HUES64 (cell line): ENCODE data around the gene SUFU.
A peak's percentile ranks its signal among the peaks of the same experiment; 100 is the strongest.

Experiments used
- H3K27ac ChIP-seq: 2 replicates; pipeline ENCODE4 v1.7.0; 2013; ENCODE audit warnings: low read depth, low read length, inconsistent platforms
- H3K27me3 ChIP-seq: 2 replicates; pipeline ENCODE4 v1.6.1; 2013; ENCODE audit warnings: mild to moderate bottlenecking, low read length; ENCODE audit not compliant: insufficient read depth
- H3K36me3 ChIP-seq: 2 replicates; pipeline ENCODE4 v1.6.1; 2013; ENCODE audit warnings: mild to moderate bottlenecking, low read length; ENCODE audit not compliant: insufficient read depth
- H3K4me1 ChIP-seq: 2 replicates; pipeline ENCODE4 v1.6.1; 2013; ENCODE audit warnings: mild to moderate bottlenecking, low read length, moderate library complexity; ENCODE audit not compliant: insufficient read depth
- H3K4me3 ChIP-seq: 2 replicates; pipeline ENCODE4 v1.5.1; 2013; ENCODE audit warnings: mild to moderate bottlenecking, low read length, moderate library complexity
- H3K9ac ChIP-seq: 2 replicates; pipeline ENCODE4 v1.6.1; 2013; ENCODE audit warnings: mild to moderate bottlenecking, low read depth, low read length
- H3K9me3 ChIP-seq: 2 replicates; pipeline ENCODE4 v1.6.1; 2013; ENCODE audit warnings: low read depth, low read length; ENCODE audit not compliant: insufficient read depth
- WGBS: fragments of 150-250, 120-280 bp; methylation state at CpG from one replicate; pipeline ENCODE4 v1.1.7; 2013; ENCODE audit warnings: missing lambda C conversion rate; 5-methylcytosine and 5-hydroxymethylcytosine counted together

SUFU gene

DNA sequence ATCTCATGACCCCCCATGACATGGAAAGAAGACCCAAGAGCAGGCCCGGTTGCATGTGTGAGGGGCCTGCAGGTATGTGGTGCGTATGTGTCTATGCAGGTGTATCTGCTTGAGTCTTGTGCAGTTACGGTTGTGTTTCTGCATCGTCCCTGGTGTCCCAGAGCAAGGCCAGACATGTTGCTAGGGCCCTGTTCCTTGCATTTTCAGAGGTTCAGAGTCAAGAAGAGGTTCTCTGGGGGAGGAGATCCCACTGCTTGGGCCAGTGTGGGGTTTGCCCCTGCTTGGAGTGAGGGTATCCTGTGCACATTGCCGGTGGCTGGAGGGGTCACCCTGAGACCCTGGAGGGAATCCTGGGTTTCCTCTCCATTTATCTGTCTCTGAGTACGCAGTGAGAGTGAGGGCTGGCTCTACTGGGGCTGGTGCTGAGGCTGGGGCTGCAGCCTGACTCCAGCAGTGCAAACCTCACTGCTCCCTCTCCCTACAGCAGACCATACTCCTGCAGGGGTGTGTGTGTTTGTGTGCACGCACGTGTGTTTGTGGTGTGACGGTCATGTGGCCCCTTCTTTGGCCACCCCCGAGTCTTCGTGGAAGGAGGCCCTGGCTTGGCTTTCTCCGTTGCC lies 144.6 kb downstream of the SUFU start:
- 0 out of 2 replicates have a peak overlapping the region, but pooled peaks have one; percentile 62 for H3K9ac ChIP-seq
- H3K4me3 ChIP-seq, result no peak overlapping the region
- WGBS, result 87% methylated on average over 12 of the region's 12 CpGs
- no peaks in the 10 kb centered on the region for H3K27me3 ChIP-seq
- H3K9me3 ChIP-seq, result no peaks in the 10 kb centered on the region
- H3K36me3 ChIP-seq, result peaks cover 3% of the 10 kb centered on the region; the same call in 1 of the 2 replicates
- H3K4me1 ChIP-seq, result peaks cover 36% of the 10 kb centered on the region
- H3K27ac ChIP-seq, result no peak overlapping the region

DNA sequence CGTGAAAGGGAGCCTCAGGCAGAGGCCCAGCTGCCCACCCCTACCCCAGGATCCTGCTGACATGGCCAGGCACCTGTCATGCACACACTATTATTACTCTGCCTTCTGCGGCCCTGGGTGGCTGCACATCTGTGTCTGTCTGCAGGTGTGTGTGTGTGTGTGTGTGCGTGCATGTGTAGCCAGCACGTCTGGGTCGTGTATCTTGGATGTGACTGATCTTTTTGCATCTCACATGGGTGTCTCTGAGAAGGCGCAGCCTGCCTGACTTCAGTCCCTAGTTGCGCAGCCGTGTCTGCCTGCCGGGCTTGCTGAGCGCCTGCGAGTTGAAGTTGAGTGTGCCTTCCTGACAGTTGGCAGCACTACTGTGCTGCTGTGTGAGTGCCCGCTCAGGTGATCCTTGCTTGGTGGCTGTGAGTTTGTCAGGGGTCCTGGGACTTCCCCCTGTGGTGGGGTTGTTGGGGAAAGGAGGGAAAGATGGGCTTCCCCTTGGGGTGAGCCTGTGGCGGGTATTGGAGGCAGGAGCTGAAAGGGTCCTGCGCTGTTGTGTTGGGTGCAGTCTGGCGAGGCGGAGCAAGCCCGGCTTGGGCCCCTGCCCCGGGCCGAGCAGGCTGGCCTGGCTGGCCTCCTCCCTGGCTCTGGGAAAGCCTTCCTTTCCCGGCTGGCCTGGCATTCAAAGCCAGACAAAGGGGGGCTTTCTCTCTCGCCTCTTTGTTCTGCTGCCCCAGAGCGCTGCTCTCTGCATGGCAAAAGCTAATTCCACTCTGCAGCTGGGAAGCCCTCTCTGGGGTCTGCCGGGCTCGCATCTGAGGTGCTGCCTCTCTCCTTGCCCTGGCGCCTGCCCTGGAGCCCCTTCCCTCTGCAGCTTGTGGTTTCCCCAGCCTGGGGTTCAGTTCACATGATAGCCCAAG lies 145.4 kb downstream of the SUFU start:
- Histone ChIP-seq H3K9me3 (no peaks in the 10 kb centered on the region), H3K27ac (peak overlapping the region; percentile 22), H3K4me1 (peaks cover 36% of the 10 kb centered on the region), H3K4me3 (peak overlapping the region; percentile 6; the same call in 1 of the 2 replicates), H3K36me3 (peaks cover 6% of the 10 kb centered on the region; the same call in 1 of the 2 replicates), H3K9ac (peak overlapping the region; percentile 62), H3K27me3 (no peaks in the 10 kb centered on the region)
- 61% methylated on average over 25 of the region's 25 CpGs for WGBS

DNA sequence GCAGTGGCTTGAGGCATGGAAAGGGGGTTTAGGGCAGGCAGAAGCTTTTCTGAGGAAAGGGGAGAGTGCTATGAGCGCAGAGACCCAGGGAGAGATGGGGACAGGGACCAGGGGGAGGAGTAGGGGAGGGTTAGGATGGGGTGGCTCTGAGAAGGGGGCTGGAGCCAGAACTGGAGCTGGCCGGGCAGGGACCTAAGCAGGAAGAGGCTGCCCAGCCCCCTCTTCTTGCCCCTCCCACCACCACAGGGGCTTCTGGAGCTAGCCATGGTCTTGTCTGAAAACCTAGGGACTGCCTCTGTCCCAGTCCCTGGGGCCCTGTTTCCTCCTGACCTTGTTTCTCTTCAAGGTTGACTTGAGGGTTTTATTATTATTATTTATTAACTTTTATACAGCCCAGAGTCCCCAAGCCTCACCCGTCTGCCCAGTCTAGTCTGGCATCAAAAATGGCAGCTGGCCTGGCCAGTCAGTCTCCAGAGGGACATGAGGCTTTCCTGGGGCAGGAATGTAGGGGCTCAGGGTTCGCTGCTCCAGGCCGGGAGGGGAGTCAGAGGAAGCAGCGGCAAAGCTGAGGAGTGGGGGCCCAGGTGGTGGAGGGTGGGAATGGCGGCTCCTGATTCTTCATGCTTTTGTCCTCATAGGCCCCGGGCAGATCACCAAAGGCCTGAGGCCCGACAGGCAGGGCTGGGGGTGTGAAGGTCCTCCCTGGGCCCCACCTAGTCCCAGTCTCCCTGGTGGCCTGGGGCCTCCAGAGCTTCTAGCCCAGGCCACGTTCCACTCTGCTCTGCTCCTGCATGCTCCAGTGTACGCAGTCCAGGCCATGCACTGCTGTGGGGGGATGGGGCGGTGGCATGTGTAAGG lies 146.3 kb downstream of the SUFU start:
- Histone ChIP-seq H3K4me3 (no peak overlapping the region), H3K27ac (peak overlapping the region; percentile 37), H3K36me3 (peaks cover 14% of the 10 kb centered on the region), H3K9ac (peak overlapping the region; percentile 62), H3K27me3 (no peaks in the 10 kb centered on the region), H3K9me3 (no peaks in the 10 kb centered on the region), H3K4me1 (peaks cover 36% of the 10 kb centered on the region)
- 68% methylated on average over 12 of the region's 12 CpGs for WGBS

DNA sequence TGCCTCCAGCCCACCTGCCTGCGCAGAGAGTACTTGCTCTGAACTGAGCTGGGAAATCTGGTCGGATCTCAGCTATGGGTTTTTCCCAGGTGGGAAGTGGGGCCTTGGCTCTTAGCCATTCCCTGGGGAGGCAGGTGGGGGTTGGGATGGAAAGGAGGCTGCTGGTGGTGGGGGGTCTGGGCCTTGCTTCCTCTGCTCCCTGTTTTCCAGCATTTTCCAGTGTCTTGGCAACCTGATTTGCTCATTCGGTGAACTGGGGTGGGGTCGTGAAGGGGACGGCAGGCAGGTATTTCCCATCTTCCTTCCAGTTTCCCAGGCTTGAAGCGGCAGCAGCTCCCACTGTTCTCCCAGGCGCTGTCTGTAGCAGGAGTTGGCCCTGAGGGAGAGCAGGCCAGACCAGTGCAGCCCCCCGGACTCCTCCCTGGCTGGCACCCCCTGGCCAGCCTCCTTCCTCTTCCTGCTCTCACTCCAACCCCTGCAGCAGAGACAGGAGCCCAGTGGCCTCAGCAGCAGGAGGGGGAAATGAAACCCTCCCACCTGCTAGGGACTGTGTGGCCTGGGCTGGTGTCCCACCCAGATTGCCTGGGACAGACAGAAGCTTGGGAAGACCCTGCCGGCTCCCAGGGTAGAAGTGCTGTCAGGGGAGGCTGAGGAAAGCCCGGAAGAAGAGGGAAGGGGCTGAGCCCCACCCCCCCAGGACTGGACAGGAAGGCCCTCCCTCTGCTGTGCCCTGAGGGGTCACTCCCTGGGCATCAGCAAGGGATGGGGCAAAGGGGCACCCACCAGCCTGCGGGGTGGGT lies 147.1 kb downstream of the SUFU start:
- Histone ChIP-seq H3K36me3 (peaks cover 22% of the 10 kb centered on the region), H3K4me3 (no peak overlapping the region), H3K27me3 (no peaks in the 10 kb centered on the region), H3K4me1 (peaks cover 36% of the 10 kb centered on the region), H3K27ac (peak overlapping the region; percentile 37), H3K9me3 (no peaks in the 10 kb centered on the region), H3K9ac (no peak overlapping the region)
- WGBS, result 86% methylated on average over 11 of the region's 11 CpGs

DNA sequence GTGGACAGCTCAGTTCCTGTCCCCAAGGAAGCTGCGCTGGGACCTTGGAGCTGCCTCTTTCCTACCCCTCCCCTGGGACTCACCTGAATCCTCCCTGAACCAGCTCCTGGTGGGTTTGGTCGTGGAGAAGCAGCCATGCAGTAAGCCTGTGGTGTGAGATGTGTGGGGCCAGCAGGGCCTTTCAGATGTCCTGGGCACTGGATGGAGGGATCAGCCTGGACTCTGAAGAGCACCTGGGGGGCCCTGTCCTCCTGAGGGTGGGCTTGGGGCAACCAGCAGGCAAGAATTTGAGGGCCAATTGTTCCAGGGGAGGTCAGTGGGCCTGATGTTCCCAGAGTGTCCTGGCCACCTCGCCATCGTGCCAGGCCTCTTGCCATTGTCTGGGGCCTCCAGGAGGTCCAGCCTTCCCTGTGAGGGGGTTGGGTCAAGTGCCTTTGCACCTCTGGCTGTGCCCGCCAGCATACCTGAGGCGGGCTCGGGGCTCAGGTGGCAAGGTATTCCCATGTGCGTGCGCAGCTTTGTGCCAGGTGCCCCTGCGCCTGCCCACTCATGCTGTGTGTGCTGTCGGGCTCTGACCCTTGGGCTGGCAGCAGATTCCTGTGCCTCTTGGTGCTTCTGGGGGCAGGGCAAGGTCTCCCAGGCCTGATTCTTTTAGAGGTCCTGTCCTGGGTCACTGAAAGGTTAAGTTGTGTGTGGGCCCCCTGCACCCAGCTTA lies 147.8 kb downstream of the SUFU start:
- Histone ChIP-seq H3K9me3 (no peaks in the 10 kb centered on the region), H3K27me3 (no peaks in the 10 kb centered on the region), H3K36me3 (peaks cover 29% of the 10 kb centered on the region), H3K9ac (no peak overlapping the region), H3K27ac (no peak overlapping the region), H3K4me1 (peaks cover 35% of the 10 kb centered on the region), H3K4me3 (no peak overlapping the region)
- WGBS, result 91% methylated on average over 11 of the region's 11 CpGs

DNA sequence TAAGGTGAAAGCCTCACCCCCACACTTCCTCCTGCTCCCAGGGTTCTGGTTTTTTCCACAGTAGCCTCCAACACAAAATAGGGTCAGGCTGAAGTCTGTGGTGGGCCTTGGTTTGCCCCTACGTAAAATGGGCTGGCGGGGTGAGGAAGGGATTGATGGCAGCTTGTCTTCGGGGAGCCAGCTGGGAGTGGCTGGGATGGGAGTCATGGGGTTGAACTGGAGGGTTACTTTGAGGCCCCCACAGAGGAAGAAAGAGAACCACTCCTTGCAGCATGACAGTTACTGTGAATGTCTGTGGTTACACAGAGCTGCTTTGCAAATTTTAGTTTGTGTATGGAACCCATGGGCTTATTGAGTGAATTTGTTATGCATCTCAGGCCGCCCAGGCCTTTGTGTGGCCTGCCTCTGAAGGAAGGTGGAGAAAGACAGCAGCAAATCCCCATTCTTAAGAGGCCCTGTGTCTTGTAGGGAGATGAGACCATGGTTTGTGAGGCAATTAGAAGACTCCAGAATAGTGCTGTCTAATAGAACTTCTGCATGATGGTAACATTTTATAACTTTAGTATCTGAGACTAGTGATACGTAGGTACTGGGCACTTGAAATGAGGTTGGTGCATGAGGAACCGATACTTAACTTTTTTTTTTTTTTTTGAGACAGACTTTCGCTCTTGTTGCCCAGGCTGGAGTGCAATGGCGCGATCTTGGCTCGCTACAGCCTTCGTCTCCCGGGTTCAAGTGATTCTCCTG lies 148.6 kb downstream of the SUFU start:
- 86% methylated on average over 12 of the region's 12 CpGs for WGBS
- H3K4me1 ChIP-seq, result peaks cover 29% of the 10 kb centered on the region
- H3K9me3 ChIP-seq, result no peaks in the 10 kb centered on the region
- H3K27me3 ChIP-seq, result no peaks in the 10 kb centered on the region
- peaks cover 37% of the 10 kb centered on the region for H3K36me3 ChIP-seq
- H3K4me3 ChIP-seq, result no peak overlapping the region
- no peak overlapping the region for H3K27ac ChIP-seq
- H3K9ac ChIP-seq, result no peak overlapping the region

DNA sequence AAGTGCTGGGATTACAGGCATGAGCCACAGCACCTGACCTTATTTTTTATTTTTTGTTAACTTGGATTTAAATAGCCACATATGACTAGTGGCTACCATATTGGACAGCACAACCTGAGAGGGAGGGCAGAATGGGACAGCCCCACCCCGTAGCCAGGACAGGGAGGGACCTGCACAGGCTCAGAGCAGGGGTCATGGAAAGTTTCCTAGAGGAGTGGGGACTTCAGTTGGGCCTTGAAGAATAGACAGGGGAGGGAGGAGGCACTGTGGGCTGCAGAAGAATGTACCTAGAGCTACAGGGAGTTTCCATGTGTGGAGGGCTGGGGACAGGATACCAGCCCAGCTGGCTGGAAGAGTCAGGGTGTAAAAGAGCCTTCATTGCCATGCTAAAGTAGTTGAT lies 149.3 kb downstream of the SUFU start:
- 89% methylated on average over 1 of the region's 1 CpG for WGBS
- H3K36me3 ChIP-seq, result peaks cover 40% of the 10 kb centered on the region
- H3K4me1 ChIP-seq, result peaks cover 22% of the 10 kb centered on the region
- H3K27me3 ChIP-seq, result no peaks in the 10 kb centered on the region
- no peak overlapping the region for H3K9ac ChIP-seq
- no peak overlapping the region for H3K27ac ChIP-seq
- no peaks in the 10 kb centered on the region for H3K9me3 ChIP-seq
- no peak overlapping the region for H3K4me3 ChIP-seq

DNA sequence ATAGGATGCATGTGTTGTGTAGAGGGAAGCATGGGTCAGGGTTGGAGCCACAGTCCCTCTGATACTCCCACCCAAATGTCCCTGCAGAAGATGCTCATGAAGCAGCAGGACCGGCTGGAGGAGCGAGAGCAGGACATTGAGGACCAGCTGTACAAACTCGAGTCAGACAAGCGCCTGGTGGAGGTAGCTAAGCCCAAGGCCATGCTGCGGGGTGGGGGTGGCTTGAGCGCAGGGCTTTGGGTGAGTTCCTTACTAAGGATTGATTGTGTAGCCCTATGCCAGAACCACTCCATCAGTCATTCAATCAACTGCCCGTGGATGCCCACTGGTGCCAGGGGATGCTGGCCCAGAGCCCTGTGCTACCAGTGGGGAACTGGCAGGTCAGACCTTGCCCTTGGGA lies 150.8 kb downstream of the SUFU start:
- Histone ChIP-seq H3K9me3 (no peaks in the 10 kb centered on the region), H3K9ac (no peak overlapping the region), H3K27me3 (no peaks in the 10 kb centered on the region), H3K36me3 (peaks cover 49% of the 10 kb centered on the region), H3K4me3 (no peak overlapping the region), H3K27ac (no peak overlapping the region), H3K4me1 (peaks cover 10% of the 10 kb centered on the region)
- 94% methylated on average over 7 of the region's 7 CpGs for WGBS

DNA sequence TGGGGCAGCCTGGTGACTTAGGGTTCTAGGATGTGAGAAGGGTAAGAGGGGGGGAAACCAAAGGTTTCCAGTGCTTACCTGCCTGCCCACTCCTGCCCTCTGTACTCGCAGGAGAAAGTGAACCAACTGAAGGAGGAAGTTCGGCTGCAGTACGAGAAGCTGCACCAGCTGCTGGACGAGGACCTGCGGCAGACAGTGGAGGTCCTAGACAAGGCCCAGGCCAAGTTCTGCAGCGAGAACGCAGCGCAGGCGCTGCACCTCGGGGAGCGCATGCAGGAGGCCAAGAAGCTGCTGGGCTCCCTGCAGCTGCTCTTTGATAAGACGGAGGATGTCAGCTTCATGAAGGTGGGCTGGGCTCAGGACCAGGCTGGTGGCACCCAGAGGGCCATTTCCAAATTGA lies 151.2 kb downstream of the SUFU start:
- no peaks in the 10 kb centered on the region for H3K9me3 ChIP-seq
- H3K9ac ChIP-seq, result no peak overlapping the region
- H3K4me3 ChIP-seq, result no peak overlapping the region
- H3K4me1 ChIP-seq, result peaks cover 7% of the 10 kb centered on the region
- H3K27ac ChIP-seq, result no peak overlapping the region
- H3K27me3 ChIP-seq, result no peaks in the 10 kb centered on the region
- WGBS, result 96% methylated on average over 12 of the region's 12 CpGs
- peaks cover 49% of the 10 kb centered on the region for H3K36me3 ChIP-seq
